Activated CD8-positive, alpha-beta memory T cell treated with anti-CD3 and anti-CD28 coated beads, Interleukin-2, amount 50 U/mL, for 1 hour (primary cell): Measurements from ENCODE around the gene TMEM9.

Experiments used
- DNase-seq: peaks from one replicate; pipeline ENCODE4 v3.0.0-alpha.2; 2020; ENCODE audit errors: extremely low read depth

The TMEM9 gene

DNA sequence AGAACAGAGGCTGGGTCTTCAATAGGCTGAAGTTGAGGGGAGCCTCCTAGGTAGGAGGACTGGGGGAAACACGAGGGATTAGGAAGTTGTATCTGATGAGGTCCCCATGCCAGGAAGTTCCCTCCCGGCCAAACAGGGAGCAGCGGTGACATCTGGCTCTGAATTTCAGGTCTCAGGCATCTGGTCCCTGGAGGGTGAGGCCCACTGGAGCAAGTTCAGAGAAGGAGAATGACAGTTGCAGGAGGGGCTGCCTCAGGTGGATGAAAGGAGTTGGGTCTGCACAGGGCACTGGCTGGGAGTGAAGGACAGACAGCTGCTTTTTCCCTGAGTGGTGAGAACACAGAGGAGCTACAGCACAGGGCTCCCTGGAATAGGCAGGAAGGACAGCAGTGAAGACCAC is 9.1 kb downstream of the TMEM9 start:
- DNase-seq, result no peak

- DNase-seq, result no peak
Observed at GRCh38 chr1:201144701-201145100, 9.6 kb downstream of the TMEM9 start.

GRCh38 chr1:201143726-201144635 is 10.3 kb downstream of the TMEM9 start:
- no peak for DNase-seq

GRCh38 chr1:201142849-201143725 is 11.2 kb downstream of the TMEM9 start:
- DNase-seq, result no peak

DNA sequence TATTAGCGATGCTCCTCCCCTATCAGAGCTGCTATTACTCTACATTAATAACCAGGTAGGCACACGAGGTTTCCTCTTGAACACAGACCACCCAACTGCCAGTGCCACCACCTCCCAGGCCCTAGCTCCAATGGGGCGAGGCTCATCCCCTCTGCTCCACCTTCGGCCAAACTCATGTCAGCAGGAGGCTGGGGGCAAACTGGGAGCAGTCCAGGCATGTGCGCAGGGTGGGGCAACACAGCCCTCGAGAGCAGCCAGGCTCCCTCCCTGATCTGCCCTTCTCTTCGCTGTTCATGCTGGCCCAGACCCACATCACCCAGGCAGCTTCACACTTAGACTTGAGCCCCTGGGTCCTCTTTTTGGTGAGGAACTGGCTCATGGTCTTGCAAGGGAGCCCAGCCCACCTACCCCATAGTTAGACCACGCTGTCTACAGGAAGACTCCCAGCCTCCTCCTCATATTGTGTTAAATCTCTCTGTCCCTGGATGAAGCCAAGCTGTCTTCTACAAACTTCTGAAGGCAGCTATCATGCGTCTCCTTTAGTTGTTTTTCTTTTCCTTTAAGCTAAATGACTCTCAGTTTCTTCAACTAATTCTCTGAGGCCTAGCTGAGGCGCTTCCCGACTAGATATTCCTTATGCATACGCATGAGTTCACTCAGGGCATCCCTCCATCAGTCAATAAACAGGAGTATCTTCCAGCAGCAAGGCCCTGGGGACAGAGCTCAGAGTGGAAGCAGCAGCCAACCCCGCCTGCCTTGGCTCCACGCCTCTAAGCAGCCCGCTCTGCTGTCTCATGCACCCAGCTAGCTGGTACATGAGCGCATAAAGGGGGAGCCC is 12.0 kb downstream of the TMEM9 start:
- DNase-seq, result no peak

GRCh38 chr1:201141418-201141817 is 12.9 kb downstream of the TMEM9 start:
- no peak for DNase-seq

DNA sequence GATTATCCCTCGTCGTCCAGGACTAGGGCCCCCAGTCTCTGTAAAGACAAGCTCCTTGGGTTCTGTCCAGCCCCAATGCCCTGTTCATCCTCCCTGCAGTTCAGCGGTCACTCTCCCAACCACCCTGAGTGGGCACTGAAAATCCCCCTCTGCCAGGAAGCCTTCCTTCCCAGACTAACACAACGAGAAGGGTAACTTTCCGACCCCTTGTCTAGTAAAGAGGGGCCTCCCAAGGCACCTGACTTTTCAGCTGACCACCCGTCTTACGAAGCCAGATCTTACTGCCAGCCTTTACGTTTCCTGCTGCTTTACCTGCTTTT is 13.4 kb downstream of the TMEM9 start:
- DNase-seq, result no peak

DNA sequence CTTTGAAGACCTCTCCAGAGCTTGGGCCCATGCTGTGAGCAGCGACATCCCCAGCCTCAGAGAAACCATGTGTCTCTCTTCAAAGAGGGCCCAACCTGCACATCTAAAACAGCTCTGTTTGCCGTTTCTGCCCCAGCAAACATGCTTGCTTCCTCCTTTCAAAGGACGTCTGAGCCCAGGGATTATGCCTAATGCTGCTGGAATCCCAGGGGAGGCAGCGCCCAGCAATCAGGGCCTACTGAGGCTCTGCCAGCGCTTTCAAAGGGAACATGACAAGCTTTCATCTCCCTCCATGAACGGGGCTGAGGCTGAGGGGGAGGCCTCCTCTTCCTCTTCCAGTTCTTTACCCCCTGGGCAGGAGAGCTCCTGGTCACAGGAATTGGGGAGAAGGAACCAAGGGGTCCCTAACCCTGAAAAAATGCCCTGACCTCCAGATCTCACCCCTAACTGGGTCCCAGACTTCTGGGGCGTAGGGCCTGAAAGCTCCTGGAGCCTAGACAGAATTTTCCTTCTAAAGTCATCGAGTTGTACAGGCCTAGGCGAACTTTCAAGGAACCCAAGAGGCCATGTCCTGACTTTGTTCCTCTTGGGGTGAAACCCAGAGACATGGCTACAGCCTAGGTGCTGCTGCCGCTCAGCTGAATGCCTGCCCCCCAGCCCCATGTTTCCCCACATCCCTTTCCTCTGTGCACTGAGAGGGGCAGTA is 13.9 kb downstream of the TMEM9 start:
- no peak for DNase-seq

DNA sequence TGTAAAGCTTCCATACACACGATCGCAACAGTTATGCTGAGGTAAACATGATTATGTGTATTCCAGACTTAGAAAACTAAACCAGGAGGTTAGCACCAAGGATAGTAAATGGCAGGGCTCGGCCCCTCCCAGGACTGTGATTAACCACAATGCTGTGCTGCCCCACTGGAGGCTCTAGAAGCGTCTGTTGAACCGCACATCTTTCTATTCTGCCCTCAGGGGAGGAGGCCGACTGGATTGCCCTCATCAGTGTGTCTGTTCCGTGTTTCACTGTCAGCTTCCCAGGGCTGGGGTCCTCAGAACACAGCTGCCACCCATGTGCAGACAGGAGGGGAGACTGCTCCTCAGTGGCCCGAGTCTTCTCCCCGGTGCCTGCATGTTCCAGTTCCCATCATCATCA is 14.5 kb downstream of the TMEM9 start:
- no peak for DNase-seq

DNA sequence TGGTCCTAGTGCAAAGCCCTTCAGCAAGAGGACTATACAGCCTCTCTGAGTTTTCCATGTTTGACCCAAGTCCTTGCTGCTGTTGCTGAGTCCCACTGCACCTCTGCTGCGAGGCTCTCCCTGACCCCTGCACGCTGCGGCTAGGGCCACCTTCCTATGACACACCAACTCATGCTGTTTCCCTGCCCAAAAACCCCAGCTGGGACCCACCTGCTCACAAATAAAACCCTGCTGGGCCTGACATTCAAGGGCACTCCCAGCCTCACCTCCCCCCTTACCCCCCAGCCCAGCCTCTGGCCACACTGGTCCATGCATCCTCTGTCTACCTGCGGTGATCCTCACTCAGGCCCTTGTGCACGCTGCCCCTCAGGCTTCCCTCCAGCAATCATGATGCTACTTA is 15.0 kb downstream of the TMEM9 start:
- DNase-seq, result no peak

DNA sequence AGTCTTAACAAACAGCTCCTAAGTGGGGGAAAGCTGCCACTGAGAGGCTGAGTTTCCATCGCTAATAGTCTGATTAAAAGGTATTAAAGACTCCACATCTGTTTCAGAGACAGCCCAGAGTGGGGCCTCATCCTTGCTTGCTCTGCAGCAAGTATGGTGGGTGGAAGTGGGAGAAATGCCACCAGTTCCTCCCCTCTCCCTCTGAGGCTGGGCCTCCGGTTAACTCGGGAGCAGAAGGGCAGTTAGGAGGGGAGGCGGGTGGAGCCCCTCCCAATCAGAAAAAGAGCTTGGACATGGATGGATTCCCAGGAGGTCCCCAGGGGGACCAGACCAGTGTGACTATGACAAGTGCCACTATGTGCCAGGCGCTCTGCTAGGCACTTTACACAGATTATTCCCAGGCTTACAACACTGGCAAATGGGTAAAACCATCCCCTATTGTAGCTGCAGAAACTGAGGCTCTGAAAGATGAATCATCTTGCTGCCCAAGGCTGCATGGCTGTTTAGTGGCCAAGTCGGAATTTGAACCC is 15.9 kb downstream of the TMEM9 start:
- no peak for DNase-seq

- DNase-seq, result no peak
Observed at GRCh38 chr1:201137579-201138310, 16.5 kb downstream of the TMEM9 start.

DNA sequence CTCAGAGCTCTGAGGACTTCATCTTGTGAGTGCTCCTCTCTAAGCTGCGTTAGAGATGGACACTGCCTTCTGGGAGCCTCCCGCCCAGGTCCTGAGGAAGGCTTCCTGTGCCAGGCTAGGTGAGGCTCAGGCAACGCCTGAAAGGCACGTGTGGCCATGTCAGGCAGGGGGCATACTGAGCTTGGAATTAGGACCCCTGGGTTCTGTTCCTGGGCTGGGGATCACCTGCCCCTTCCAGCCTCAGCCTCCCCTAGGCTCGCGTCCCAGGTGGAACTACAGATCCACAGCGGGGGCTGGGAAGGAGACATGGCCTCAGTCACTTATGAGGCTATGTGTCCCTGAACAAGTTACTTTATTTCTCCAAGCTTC is 17.3 kb downstream of the TMEM9 start:
- no peak for DNase-seq

DNA sequence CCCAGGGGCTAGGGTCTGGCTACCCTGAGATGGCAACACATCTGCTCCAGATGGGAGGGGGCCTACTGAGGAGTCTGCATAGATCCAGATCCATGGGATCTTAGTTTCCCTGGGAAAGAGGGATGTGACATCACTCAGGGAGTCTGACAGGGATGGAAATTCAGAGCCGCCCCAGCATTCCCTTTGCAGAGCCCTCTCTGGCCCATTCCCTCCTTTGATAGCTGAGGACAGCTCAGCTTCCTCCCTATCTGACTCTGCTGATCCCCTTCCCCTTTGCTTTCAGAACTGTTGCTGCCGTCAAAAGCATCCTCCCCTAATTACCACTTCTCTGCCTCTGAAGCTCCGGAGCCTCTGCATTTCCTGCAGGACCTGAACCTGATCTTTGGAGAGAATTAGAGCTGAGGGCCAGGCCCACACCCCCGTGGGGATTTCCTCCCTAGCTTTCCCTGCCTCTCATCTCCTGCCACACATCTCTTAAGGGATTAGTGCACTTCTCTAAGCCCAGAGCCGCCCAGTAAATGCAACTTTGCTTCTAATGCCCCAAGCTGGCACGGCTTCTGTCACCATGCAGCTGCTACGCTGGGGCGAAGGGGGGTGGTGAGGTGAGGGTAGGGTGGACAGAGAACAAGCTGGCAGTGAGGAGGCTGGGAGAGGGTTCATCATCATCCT is 17.8 kb downstream of the TMEM9 start:
- no peak for DNase-seq

- no peak for DNase-seq
Observed at GRCh38 chr1:201134405-201134804, 19.9 kb downstream of the TMEM9 start.

GRCh38 chr1:201131398-201131797 is 22.9 kb downstream of the TMEM9 start:
- DNase-seq, result no peak

- DNase-seq, result no peak
Observed at GRCh38 chr1:201128962-201129361, 25.3 kb downstream of the TMEM9 start.

- no peak for DNase-seq
Observed at GRCh38 chr1:201128476-201128875, 25.8 kb downstream of the TMEM9 start.

DNA sequence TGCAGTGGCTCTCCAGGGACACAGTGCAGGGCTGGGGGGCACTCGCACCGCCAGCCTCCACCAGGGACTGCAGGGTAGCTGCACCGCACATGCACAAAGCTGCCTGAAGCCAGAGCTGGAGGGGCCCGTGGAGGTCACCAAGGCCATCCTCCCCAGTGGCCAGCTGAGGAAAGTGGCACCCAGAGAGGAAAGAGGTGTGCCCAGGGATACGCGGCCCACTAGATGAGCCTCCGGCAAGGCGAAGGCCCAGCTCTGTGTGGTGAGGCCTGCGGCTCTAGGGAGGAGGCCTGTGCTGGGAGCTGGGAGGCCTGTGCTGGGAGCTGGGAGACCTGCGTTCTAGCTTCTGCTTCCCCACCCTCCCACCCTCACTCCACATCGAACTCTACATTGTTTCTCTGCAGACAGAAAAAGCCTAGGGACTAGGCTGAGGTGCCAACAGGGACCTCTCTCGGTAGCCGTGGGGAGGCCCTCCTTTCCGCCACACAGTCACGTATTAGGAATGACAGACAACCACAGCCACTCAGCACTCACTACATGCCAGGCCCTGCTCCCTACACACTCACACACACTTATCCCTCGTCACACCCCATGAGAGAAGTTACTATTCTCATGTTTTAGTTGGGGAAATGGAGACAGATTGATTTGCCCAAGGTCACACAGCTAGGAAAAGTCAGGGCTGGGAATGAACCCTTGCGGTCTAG is 26.4 kb downstream of the TMEM9 start:
- no peak for DNase-seq
